Cerebellar nuclear complex (tissue), 1 donor: ENCODE results near the gene KISS1R.

Source experiments
- DNase-seq, 2 experiments: peaks; one replicate each; lab custom pipeline; 2025; lab: John Stamatoyannopoulos, UW

KISS1R gene

DNA sequence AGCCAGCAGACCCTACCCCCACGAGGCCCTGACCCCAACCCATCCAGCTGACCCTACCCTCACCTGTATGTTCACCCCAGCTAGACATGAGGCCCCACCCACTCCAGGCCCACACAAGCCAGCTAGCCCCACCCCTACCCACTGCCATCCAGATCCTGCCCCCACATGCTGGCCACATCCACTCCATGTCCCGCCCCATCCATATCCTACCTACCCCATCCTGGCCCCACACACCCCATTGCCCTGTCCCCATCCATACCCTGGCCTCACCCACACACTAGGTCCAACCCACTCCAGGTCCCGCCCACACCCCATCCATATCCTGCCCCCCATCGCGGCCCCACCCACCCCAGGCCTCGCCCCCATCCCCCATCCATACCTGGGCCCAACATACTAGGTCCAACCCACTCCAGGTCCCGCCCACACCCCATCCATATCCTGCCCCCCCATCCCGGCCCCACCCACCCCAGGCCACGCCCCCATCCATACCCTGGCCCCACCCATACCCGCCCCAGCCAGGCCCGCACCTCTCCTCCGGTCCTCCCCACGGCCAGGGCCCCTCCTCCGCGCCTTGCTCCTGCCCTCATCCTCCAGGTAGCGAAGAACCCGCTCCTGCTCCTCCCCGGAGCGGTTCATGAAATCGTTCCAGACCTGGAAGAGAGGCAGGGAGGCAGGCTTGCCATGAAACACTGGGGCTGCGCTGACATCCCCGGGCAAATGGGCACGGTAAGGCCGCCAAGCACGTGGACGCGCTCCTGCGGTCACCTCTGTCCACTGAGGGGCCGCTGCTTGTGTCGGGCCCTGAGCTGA lies 16.6 kb upstream of the KISS1R start:
- no peak for DNase-seq

DNA sequence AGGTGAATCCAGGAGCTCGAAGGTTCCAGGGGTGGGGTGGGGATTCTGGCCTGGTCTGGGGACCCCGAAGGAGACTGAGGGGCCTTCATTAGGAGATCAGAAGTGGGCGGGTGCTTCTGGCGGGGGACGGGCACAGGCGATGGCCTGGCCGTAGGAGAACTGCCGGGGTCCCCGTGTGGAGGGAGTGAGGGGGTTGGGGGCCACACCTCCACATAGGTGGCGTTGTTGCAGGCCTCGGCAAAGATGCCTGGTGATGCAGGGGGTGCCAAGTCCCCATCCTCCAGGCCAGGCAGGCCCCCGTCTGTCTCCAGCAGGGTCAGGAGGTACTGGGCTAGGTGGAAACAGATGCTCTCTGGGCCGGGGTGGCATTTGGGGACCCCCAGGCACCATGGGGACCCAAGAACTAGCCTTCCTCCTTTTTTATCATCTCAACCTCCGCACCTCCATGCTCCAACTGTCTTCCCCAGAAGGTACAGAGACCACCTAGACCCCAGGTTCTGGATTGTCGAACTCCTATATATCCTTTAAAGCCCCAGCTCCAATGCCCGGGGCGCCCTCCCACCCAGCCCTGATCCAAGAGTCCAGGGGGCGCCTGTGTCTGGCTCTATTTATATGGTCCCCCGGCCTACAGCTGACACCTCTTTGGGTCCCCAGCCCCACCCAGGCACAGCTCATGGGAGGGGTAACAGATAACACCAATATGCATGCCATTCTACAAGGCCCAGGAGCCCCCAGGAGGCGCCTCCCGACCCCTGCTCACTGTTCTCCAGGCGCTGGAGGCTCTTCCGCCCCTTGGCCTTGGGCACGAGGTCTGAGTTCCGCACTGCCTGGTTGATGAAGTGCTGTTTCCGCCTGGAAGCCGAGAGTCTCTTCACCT lies 15.7 kb upstream of the KISS1R start:
- DNase-seq: no peak

DNA sequence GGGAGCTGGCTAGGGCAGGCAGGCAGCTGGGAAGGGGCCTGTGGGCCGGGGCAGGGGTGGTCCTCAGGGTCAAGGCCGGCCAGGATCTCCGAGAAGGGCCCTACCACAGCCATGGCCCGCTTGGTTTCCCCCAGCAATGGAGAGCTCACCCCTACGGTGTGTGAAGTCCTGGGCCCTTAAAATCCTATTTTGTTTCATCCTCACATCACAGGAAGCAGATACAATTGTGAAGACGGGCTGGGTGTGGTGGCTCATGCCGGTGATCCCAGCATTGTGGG lies 15.1 kb upstream of the KISS1R start:
- no peak for DNase-seq

DNA sequence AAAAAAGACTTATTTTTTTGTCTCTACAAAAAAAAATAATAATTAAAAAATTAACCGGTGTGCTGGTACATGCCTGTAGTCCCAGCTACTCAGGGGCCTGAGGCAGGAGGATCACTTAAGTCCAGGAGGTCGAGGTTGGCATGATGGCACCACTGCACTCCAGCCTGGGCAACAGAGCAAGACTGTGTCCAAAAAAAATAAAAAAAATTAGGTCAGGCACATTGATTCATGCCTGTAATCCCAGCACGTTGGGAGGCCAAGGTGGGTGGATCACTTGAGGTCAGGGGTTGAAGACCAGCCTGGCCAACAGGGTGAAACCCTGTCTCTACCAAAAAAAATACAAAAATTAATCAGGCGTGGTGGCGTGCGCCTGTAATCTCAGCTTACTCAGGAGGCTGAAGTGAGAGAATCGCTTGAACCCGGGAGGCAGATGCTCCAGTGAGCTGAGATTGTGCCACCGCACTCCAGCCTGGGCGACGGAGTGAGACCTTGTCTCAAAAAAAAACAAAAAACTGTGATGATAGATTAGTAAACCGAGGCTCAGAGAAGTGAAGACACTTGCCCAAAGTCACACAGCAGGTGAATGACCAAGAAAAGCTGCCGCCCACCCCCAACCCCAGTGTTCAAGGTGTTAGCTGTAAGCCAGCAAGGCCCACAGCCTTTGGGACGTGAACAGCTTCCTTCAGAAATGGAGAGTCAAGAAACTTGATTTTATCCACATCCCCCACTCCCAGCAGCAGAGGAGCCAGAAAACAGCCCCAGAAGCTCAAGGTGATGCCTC lies 14.5 kb upstream of the KISS1R start:
- no peak for DNase-seq

- DNase-seq: no peak
Measured at GRCh38 chr19:903266-903797, 13.8 kb upstream of the KISS1R start.

DNA sequence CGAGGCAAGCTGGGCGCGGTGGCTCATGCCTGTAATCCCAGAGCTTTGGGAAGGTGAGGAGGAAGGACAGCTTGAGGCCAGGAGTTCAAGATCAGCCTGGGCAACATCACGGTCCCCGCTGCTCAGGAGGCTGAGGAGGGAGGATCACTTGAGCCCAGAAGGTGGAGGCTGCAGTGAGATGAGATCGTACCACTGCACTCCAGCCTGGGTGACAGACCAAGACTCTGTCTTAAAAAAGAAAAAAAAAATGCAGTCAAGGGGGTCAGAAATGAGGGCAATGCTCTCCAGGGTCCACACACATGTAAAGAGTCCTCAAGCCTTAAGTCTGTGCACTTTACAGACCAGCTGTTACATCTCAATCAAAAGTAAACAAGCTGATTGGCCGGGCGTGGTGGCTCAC lies 12.6 kb upstream of the KISS1R start:
- no peak for DNase-seq

DNA sequence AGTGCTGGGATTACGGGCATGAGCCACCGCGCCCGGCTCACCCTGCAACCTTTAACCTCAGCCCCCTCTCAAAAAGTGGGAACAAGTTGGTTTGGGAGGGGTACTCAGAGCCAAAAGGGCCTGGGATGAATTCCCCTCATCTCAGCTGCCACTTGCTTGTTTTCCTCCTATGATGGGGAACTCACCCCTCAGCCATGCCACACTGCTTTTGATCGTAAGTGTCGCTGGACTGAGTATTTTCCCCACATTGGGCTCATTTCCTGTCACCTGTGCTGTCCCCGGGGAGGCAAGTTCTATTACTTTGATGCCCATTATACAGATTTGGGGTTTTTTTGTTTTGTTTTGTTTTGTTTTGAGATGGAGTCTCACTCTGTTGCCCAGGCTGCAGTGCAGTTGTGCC lies 10.7 kb upstream of the KISS1R start:
- no peak for DNase-seq

DNA sequence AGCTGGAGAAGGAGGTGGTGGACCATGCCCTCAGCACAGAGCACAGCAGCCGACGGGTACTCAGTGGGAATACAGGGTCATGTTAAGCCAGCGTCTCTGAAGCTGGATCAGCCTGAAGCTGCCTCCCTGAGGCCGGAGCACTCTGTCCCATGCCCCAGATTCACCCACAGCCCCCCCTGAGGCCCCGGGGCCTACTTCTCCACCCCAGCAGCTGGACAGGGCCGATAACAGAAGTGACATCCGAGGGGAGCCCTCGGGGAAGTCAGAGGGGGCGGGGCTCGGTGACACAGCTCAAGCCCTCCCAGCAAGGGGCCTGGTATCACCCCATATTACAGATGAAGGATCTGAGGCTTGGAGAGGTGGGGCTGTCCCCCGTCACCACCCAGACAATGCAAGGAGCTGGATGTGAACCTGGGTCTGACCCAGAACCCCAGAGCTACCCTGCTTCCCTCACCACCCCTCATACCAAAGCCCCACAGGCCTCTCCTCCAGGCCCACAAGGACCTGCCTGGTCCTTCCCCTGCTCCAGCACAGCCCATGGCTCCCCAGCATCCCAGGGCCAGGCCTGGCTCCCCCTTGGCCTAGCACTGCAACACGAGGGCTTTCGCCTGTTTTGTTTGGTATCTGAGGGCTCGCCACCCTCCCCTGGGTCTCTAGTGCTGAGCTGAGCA lies 9.8 kb upstream of the KISS1R start:
- no peak for DNase-seq

DNA sequence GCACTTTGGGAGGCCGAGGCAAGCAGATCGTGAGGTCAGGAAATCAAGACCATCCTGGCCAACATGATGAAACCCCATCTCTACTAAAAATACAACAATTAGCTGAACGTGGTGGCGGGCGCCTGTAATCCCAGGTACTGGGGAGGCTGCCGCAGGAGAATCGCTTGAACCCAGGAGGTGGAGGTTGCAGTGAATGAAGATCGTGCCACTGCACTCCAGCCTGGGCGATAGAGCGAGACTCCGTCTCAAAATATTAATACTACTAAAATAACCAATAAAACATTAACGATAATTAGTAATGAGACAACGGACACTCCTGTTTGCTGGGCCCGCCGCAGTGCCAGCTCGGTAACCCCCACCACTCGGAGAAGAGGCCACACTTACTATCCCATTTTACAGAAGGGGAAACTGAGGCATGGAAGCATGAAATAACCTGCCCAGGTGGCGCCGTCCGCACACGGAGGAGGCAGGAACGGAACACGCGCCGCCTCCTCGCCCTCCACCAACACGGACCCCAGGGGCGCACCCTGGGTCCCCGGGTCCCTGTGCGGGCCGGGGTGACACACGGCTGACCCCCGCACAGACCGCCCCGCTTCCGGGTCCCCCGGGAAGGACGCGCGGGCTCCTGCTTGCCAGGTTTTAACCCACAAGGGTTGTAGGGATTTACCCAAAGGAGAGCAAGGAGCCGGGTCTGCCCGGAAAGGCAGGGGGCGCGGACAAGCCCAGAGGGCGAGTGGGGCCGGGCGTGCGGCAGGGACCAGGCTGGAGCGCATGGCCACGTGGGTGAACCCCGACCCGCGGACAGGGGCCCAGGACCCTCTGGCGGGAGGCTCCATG lies 5.7 kb upstream of the KISS1R start:
- DNase-seq: no peak

DNA sequence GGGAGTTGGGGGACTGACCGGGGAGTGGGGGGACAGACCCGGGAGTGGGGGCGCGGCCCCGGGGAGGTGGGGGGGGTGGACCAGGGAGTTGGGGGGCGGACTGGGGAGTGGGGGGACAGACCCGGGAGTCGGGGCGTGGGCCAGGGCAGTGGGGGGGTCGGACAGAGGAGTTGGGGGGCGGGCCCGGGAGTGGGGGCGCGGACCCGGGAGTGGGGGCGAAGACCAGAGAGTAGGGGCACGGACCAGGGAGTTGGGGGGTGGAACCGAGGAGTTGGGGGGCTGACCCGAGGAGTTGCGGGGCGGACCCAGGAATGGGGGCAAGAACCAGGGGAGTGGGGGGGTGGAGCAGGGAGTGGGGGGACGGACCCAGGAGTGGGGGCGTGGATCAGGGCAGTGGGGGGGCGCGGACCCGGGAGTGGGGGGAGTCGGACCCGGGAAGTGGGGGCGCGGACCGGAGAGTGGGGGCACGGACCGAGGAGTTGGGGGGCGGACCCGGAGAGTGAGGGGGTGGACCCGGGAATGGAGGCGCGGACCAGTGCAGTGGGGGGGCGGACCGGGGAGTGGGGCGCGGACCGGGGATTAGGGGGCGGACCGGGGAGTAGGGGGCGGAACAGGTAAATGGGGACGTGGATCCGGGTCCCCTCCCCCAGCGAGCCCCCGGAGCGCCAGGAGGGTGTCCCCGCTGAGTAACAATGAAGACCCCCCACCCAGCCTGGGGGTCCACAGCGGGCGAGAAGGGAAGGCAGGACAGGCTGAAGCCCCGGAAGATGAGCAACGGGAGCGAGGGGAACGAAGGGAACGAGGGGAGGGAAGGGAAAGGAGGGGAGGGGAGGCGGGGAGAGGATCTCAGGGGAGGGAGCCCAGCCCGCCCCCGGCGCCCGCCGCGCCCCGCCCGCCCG lies 4.7 kb upstream of the KISS1R start:
- no peak for DNase-seq

GRCh38 chr19:913080-913748 lies 3.9 kb upstream of the KISS1R start, which contains the start of gene R3HDM4:
Gene R3HDM4, minus strand, starts transcription at chr19:913219. Its CDS starts 62 bp downstream, at chr19:913157.
- no peak for DNase-seq

DNA sequence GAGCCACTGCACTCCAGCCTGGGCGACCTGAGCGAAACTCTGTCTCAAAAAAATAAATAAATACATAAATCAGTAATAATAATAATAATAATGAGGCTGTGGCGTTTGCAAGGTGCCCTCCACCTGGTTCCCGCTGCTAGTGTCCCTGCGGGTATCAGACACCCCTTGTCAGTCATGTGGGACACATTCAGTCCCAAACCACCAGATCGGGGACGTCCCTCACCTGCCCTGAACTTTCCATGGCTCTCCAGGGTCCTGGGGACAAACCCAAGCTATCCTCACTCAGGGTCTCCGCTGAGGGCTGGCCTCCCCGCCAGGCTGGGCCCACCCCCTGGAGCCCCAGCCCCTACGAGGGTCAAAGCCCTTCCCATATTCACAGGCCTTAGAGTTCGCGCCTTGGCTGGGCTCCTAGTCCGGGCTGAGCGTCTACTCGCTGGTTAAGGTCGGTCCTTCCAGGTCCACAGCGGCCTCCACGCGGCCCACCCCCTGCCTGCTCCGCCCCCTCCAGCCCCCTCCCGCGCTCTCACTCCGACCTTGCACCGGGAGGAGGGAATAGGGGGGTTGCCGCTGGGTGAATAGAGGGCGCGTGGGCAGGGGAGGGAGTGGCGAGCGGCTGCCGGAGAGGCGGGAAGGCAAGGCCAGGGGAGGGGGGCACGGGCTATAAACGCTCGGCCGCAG lies 349 bp upstream of the KISS1R start:
- DNase-seq: no peak

GRCh38 chr19:918152-918437 lies 962 bp downstream of the KISS1R start:
- no peak for DNase-seq

DNA sequence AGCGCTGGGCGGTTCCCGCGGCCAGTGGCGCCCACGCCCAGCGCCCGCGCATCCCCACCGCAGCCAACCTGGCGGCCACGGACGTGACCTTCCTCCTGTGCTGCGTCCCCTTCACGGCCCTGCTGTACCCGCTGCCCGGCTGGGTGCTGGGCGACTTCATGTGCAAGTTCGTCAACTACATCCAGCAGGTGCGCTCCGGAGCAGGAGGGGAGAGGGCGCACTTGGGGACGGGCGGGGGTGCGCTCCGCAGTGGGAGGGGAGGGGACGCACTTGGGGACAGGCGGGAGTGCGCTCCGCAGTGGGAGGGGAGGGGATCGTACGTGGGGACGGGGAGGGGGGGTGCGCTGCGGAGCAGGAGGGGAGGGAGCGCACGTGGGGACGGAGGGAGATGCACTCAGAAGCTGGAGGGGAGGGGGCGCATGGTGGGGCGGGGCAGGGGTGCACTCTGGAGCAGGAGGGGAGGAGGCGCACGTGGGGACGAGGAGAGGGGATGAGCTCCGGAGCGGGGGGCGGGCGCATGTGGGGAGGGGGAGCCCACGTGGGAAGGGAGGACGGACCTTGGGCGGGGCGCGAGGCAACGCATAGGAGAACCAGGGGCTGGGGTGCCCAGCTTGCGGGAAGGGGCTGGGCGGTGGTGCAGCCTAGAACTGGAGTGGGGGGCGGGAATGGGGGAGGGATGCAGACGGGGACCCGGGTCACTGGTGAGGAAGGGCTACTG lies 1.5 kb downstream of the KISS1R start:
- no peak for DNase-seq

- no peak for DNase-seq
Measured at GRCh38 chr19:919199-920050, 2.3 kb downstream of the KISS1R start.

DNA sequence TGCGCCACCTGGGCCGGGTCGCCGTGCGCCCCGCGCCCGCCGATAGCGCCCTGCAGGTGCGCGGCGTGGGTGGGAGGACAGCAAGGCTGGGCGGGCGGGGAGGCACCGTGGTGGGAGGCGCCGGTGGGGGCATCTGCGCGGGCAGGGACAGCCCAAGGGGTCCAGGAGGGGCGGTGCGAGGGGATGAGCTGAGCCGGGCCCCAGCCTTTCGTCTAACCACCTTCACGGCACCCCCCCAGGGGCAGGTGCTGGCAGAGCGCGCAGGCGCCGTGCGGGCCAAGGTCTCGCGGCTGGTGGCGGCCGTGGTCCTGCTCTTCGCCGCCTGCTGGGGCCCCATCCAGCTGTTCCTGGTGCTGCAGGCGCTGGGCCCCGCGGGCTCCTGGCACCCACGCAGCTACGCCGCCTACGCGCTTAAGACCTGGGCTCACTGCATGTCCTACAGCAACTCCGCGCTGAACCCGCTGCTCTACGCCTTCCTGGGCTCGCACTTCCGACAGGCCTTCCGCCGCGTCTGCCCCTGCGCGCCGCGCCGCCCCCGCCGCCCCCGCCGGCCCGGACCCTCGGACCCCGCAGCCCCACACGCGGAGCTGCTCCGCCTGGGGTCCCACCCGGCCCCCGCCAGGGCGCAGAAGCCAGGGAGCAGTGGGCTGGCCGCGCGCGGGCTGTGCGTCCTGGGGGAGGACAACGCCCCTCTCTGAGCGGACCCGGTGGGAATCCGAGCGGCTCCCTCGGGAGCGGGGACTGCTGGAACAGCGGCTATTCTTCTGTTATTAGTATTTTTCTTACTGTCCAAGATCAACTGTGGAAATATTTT lies 3.1 kb downstream of the KISS1R start:
- no peak for DNase-seq
